OCI-LY7 (cell line): ENCODE measurements around the gene TCP11. TPM values are rescaled to one million over a fixed set of nuclear protein-coding genes. Genes with fewer than 3 reads are reported as not detected.

ENCODE experiments used
- BruUV-seq: library from RNA; stranded (reverse); fragments of 400-500 nt; replicated peaks from 2 replicates; lab custom pipeline; 2021; lab: Mats Ljungman, UMichigan
- CTCF ChIA-PET: fragments of 300-600 bp; sonication (Branson Sonifier 250); formaldehyde crosslinking; loops from one replicate; lab custom pipeline; 2022; ENCODE audit warnings: antibody characterized with exemption; ENCODE audit not compliant: unreplicated experiment; lab: Charles Lee
- POLR2A ChIA-PET: fragments of 300-600 bp; sonication (Branson Sonifier 250); formaldehyde crosslinking; loops from one replicate; lab custom pipeline; 2022; ENCODE audit warnings: antibody characterized with exemption; lab: Charles Lee
- DNase-seq: peaks from one replicate; pipeline ENCODE4 v3.0.0-alpha.2; 2015; ENCODE audit warnings: low spot score
- H2AFZ ChIP-seq: fragments of 200-600 bp; sonication (generic), shearing (Covaris generic); 2 replicates; pipeline ENCODE4 v1.6.1; 2014; ENCODE audit warnings: mild to moderate bottlenecking, antibody characterized with exemption, low read length, moderate library complexity
- H3K27ac ChIP-seq: fragments of 200-600 bp; sonication (generic); 2 replicates; pipeline ENCODE4 v1.5.1; 2014; ENCODE audit warnings: mixed run types, low read depth, mild to moderate bottlenecking, moderate library complexity, low read length, inconsistent platforms; ENCODE audit not compliant: poor library complexity, severe bottlenecking
- H3K36me3 ChIP-seq: fragments of 200-600 bp; sonication (generic); 2 replicates; pipeline ENCODE4 v1.6.1; 2014; ENCODE audit warnings: mild to moderate bottlenecking, antibody characterized with exemption, low read length, moderate library complexity, mixed read lengths; ENCODE audit not compliant: insufficient read depth
- H3K4me1 ChIP-seq: fragments of 200-600 bp; sonication (generic); 2 replicates; pipeline ENCODE4 v1.5.1; 2014; ENCODE audit warnings: mild to moderate bottlenecking, low read length; ENCODE audit not compliant: insufficient read depth, poor library complexity, severe bottlenecking
- H3K4me2 ChIP-seq: fragments of 200-600 bp; sonication (generic); 2 replicates; pipeline ENCODE4 v1.6.1; 2014; ENCODE audit warnings: mild to moderate bottlenecking, low read length
- H3K4me3 ChIP-seq: fragments of 200-600 bp; sonication (generic); 2 replicates; pipeline ENCODE4 v1.5.1; 2014; ENCODE audit warnings: mild to moderate bottlenecking, low read depth, low read length; ENCODE audit not compliant: poor library complexity, severe bottlenecking
- H3K79me2 ChIP-seq: fragments of 200-600 bp; sonication (generic); 2 replicates; pipeline ENCODE4 v1.6.1; 2016; ENCODE audit warnings: low read depth, mild to moderate bottlenecking, low read length, moderate library complexity, mixed read lengths; ENCODE audit not compliant: insufficient read depth
- H3K9me2 ChIP-seq: fragments of 200-600 bp; sonication (generic); 2 replicates; pipeline ENCODE4 v1.6.1; 2016; ENCODE audit warnings: mild to moderate bottlenecking, low read length, mixed read lengths; ENCODE audit not compliant: insufficient read depth
- H3K9me3 ChIP-seq: fragments of 200-600 bp; sonication (generic); 2 replicates; pipeline ENCODE4 v1.6.1; 2014; ENCODE audit warnings: mild to moderate bottlenecking, mixed run types, low read length, mixed read lengths
- H4K20me1 ChIP-seq: fragments of 200-600 bp; sonication (generic); 2 replicates; pipeline ENCODE4 v1.6.1; 2014; ENCODE audit warnings: mild to moderate bottlenecking, antibody characterized with exemption, low read length, moderate library complexity, mixed read lengths; ENCODE audit not compliant: insufficient read depth
- CTCF ChIP-seq: fragments of 200-600 bp; sonication (generic); conservative IDR thresholded peaks from 2 replicates; pipeline ENCODE4 v1.5.1; 2014; ENCODE audit warnings: mild to moderate bottlenecking, antibody characterized with exemption, low read length, moderate library complexity, mixed read lengths
- EZH2phosphoT487 ChIP-seq: fragments of 200-600 bp; sonication (generic); IDR thresholded peaks from 2 replicates; pipeline ENCODE4 v1.6.1; 2018; ENCODE audit warnings: low read depth, borderline replicate concordance, mild to moderate bottlenecking, mixed run types, antibody characterized with exemption, low read length, moderate library complexity, mixed read lengths
- intact Hi-C: fragments of 100-400 bp; cut with micrococcal nuclease; formaldehyde crosslinking; loops from one replicate; pipeline ENCODE4 v1.10.0; 2022; ENCODE audit not compliant: unreplicated experiment
- total RNA-seq, 2 experiments: library from RNA; depleted of rRNA in 1 of 2; stranded (reverse); fragments of >200 nt in 1 of 2; shearing (Covaris generic) in 1 of 2; gene quantifications; 2 replicates each; pipeline ENCODE4 v1.2.3, GENCODE V29; 2014 to 2022

TCP11 gene
- total RNA-seq, 2 experiments from 2014 or later: not detected

- Histone ChIP-seq H3K9me2 (no peaks in the 10 kb centered on the region), H3K36me3 (no peaks in the 10 kb centered on the region), H3K4me1 (peaks cover 6% of the 10 kb centered on the region), H3K79me2 (no peaks in the 10 kb centered on the region), H2AFZ (no peak overlapping the region), H3K9me3 (no peaks in the 10 kb centered on the region), H3K4me3 (no peak overlapping the region), H4K20me1 (no peaks in the 10 kb centered on the region), H3K27ac (no peak overlapping the region), H3K4me2 (no peak overlapping the region)
- ChIA-PET POLR2A (interaction anchor here (1.0 kb wide), 1 partner anchor 289 kb away, joined by 3 read pairs; the partner anchor contains the start of gene TAF11), CTCF (no interaction called here)
- intact Hi-C loops: no loop called here
- BruUV-seq: no TSS peak
- TF ChIP-seq EZH2phosphoT487 (no peak), CTCF (no peak)
- no peak for DNase-seq
These were observed 35.3 kb upstream of the TCP11 start for GRCh38 chr6:35176301-35177024.

- Histone ChIP-seq H3K9me2 (no peaks in the 10 kb centered on the region), H3K4me2 (no peak overlapping the region), H3K79me2 (no peaks in the 10 kb centered on the region), H3K27ac (no peak overlapping the region), H4K20me1 (no peaks in the 10 kb centered on the region), H3K4me1 (peaks cover 6% of the 10 kb centered on the region), H2AFZ (no peak overlapping the region), H3K36me3 (no peaks in the 10 kb centered on the region), H3K9me3 (no peaks in the 10 kb centered on the region), H3K4me3 (no peak overlapping the region)
- POLR2A ChIA-PET: no interaction called here
- intact Hi-C loops: no loop called here
- no peak for DNase-seq
- BruUV-seq: no TSS peak
- CTCF ChIA-PET: no interaction called here
- TF ChIP-seq EZH2phosphoT487: no peak
- no peak for TF ChIP-seq CTCF
These were observed 33.4 kb upstream of the TCP11 start for GRCh38 chr6:35174501-35174900.

- H3K4me2 ChIP-seq: no peak overlapping the region
- CTCF ChIA-PET: no interaction called here
These were observed 32.9 kb upstream of the TCP11 start for GRCh38 chr6:35174088-35174434.

More at GRCh38 chr6:35174088-35174434, 32.9 kb upstream of the TCP11 start:
- H2AFZ ChIP-seq: 0 out of 2 replicates have a peak overlapping the region, but pooled peaks have one; percentile 17
- no peak for DNase-seq
- H3K9me3 ChIP-seq: no peaks in the 10 kb centered on the region
- H3K27ac ChIP-seq: no peak overlapping the region
- TF ChIP-seq EZH2phosphoT487 (no peak), CTCF (no peak)
- H3K36me3 ChIP-seq: no peaks in the 10 kb centered on the region
- no peak overlapping the region for H3K4me3 ChIP-seq
- intact Hi-C loops: no loop called here
- peaks cover 6% of the 10 kb centered on the region for H3K4me1 ChIP-seq
- BruUV-seq: no TSS peak
- H4K20me1 ChIP-seq: no peaks in the 10 kb centered on the region
- H3K9me2 ChIP-seq: no peaks in the 10 kb centered on the region
- POLR2A ChIA-PET: no interaction called here
- H3K79me2 ChIP-seq: no peaks in the 10 kb centered on the region
